Measurements from ENCODE around the gene LLGL1. TPM values are rescaled to one million over a fixed set of nuclear protein-coding genes. Genes with fewer than 3 reads are reported as not detected.

LLGL1 gene
- total RNA-seq, 4 donors from 2014 or later = 9.7 to 21.0 (median 15.7) TPM

GRCh38 chr17:18236494-18236893 lies 11.1 kb downstream of the LLGL1 start:
- Histone ChIP-seq H3K4me3 (no peak overlapping the region), H3K27me3 (no peaks in the 10 kb centered on the region), H3K27ac (no peak overlapping the region), H3K9me3 (no peaks in the 10 kb centered on the region), H3K36me3 (peaks cover 0 to 7% of the 10 kb centered on the region in 2 donors), H3K4me1 (no peaks in the 10 kb centered on the region)
- in situ Hi-C loops (cut with MboI; ENCODE audit: low sequenced_read_pairs in 4 of 4) (no loop called here), intact Hi-C loops (cut with DNase I; ENCODE audit: low total_unique reads) (no loop called here)
- no peak for TF ChIP-seq CTCF (IDR thresholded peaks at IDR 0.05 in 4 of 5, conservative IDR thresholded peaks at IDR 0.05 in 1 of 5)
- TF ChIP-seq POLR2A (IDR thresholded peaks at IDR 0.05) = no peak
- DNase-seq (no peak), ATAC-seq (no peak)

- in situ Hi-C loops (cut with MboI; ENCODE audit: low sequenced_read_pairs in 4 of 4) = no loop called here
- no peak for TF ChIP-seq CTCF (IDR thresholded peaks at IDR 0.05 in 4 of 5, conservative IDR thresholded peaks at IDR 0.05 in 1 of 5)
- TF ChIP-seq POLR2A (IDR thresholded peaks at IDR 0.05) = no peak
Measured at GRCh38 chr17:18237461-18237860, 12.0 kb downstream of the LLGL1 start.

GRCh38 chr17:18238299-18238698 lies 12.9 kb downstream of the LLGL1 start:
- H3K4me3 ChIP-seq = no peak overlapping the region
- in situ Hi-C loops (cut with MboI; ENCODE audit: low sequenced_read_pairs in 4 of 4) = no loop called here
- H3K4me1 ChIP-seq = no peaks in the 10 kb centered on the region
- H3K9me3 ChIP-seq = no peaks in the 10 kb centered on the region
- no peaks in the 10 kb centered on the region for H3K27me3 ChIP-seq
- DNase-seq (no peak), ATAC-seq (no peak)
- no peak overlapping the region for H3K27ac ChIP-seq
- TF ChIP-seq CTCF (IDR thresholded peaks at IDR 0.05 in 4 of 5, conservative IDR thresholded peaks at IDR 0.05 in 1 of 5) = no peak
- no peak for TF ChIP-seq POLR2A (IDR thresholded peaks at IDR 0.05)
- H3K36me3 ChIP-seq = peaks cover 0 to 13% of the 10 kb centered on the region in 2 donors
- intact Hi-C loops (cut with DNase I; ENCODE audit: low total_unique reads) = no loop called here

More at GRCh38 chr17:18237461-18237860, 12.0 kb downstream of the LLGL1 start:
- no peaks in the 10 kb centered on the region for H3K9me3 ChIP-seq
- intact Hi-C loops (cut with DNase I; ENCODE audit: low total_unique reads) = no loop called here
- no peak for ATAC-seq
- H3K4me1 ChIP-seq = no peaks in the 10 kb centered on the region
- no peak overlapping the region for H3K4me3 ChIP-seq
- no peak overlapping the region for H3K27ac ChIP-seq
- H3K27me3 ChIP-seq = no peaks in the 10 kb centered on the region
- peaks cover 0 to 12% of the 10 kb centered on the region in 2 donors for H3K36me3 ChIP-seq
- no peak for DNase-seq

GRCh38 chr17:18240449-18240848 lies 15.0 kb downstream of the LLGL1 start:
- no peak overlapping the region for H3K4me3 ChIP-seq
- no peaks in the 10 kb centered on the region for H3K27me3 ChIP-seq
- intact Hi-C loops (cut with DNase I; ENCODE audit: low total_unique reads) = no loop called here
- no peak for DNase-seq
- no peaks in the 10 kb centered on the region for H3K9me3 ChIP-seq
- peaks cover 0 to 26% of the 10 kb centered on the region in 2 donors for H3K36me3 ChIP-seq
- no peak for ATAC-seq
- no peak overlapping the region for H3K27ac ChIP-seq
- in situ Hi-C loops (cut with MboI; ENCODE audit: low sequenced_read_pairs in 4 of 4) = no loop called here
- no peak for TF ChIP-seq POLR2A (IDR thresholded peaks at IDR 0.05)
- no peak for TF ChIP-seq CTCF (IDR thresholded peaks at IDR 0.05 in 4 of 5, conservative IDR thresholded peaks at IDR 0.05 in 1 of 5)
- H3K4me1 ChIP-seq = no peaks in the 10 kb centered on the region

GRCh38 chr17:18241229-18241871 lies 15.9 kb downstream of the LLGL1 start:
- no peak overlapping the region for H3K4me3 ChIP-seq
- in situ Hi-C loops (cut with MboI; ENCODE audit: low sequenced_read_pairs in 4 of 4) = no loop called here
- H3K4me1 ChIP-seq = no peaks in the 10 kb centered on the region
- DNase-seq (no peak), ATAC-seq (peak in 1 of 2 donors; percentile 12)
- H3K27me3 ChIP-seq = no peaks in the 10 kb centered on the region
- TF ChIP-seq POLR2A (IDR thresholded peaks at IDR 0.05) = no peak
- TF ChIP-seq CTCF (IDR thresholded peaks at IDR 0.05 in 4 of 5, conservative IDR thresholded peaks at IDR 0.05 in 1 of 5) = no peak
- H3K27ac ChIP-seq = no peak overlapping the region
- intact Hi-C loops (cut with DNase I; ENCODE audit: low total_unique reads) = no loop called here
- no peaks in the 10 kb centered on the region for H3K9me3 ChIP-seq
- H3K36me3 ChIP-seq = peaks cover 0 to 35% of the 10 kb centered on the region in 2 donors
